CD14-positive monocyte (primary cell): ENCODE measurements around the gene G3BP2. TPM values are rescaled to one million over a fixed set of nuclear protein-coding genes. Genes with fewer than 3 reads are reported as not detected.

Experiments used
- DNase-seq, 3 donors: peaks; one replicate each; pipeline ENCODE4 v3.0.0-alpha.2; 2011 to 2022
- H2AFZ ChIP-seq: 2 replicates; pipeline ENCODE4 v1.6.0; 2012; ENCODE audit warnings: mild to moderate bottlenecking, low read depth, low read length, inconsistent platforms; ENCODE audit not compliant: insufficient read depth, poor library complexity, severe bottlenecking
- H3K27ac ChIP-seq, 2 donors: 1 replicate in 1 of 2; 2 replicates in 1 of 2; pipeline ENCODE4 v1.5.1; 2012 to 2013; ENCODE audit warnings: low read length in 2 of 2, control low read depth in 1 of 2, inconsistent platforms in 1 of 2, low read depth in 1 of 2, mild to moderate bottlenecking in 1 of 2
- H3K27me3 ChIP-seq, 2 donors: one replicate each; pipeline versions ENCODE4 v1.6.0 to v1.6.1; 2011 to 2013; ENCODE audit warnings: low read length in 2 of 2; ENCODE audit not compliant: control insufficient read depth in 2 of 2, insufficient read depth in 2 of 2
- H3K36me3 ChIP-seq, 2 donors: replicated peaks in 1 of 2; 1 replicate in 1 of 2; 2 replicates in 1 of 2; pipeline versions ENCODE4 v1.5.1 to v1.6.1; 2012 to 2013; ENCODE audit warnings: low read length in 2 of 2, control low read depth in 1 of 2, inconsistent platforms in 1 of 2, mild to moderate bottlenecking in 1 of 2; ENCODE audit not compliant: insufficient read depth in 2 of 2, control insufficient read depth in 1 of 2
- H3K4me1 ChIP-seq, 2 donors: 1 replicate in 1 of 2; 2 replicates in 1 of 2; pipeline versions ENCODE4 v1.5.1 to v1.6.1; 2012 to 2013; ENCODE audit warnings: low read length in 2 of 2, control low read depth in 1 of 2, inconsistent platforms in 1 of 2, mild to moderate bottlenecking in 1 of 2, moderate library complexity in 1 of 2; ENCODE audit not compliant: insufficient read depth in 2 of 2, control insufficient read depth in 1 of 2
- H3K4me2 ChIP-seq: replicated peaks from 2 replicates; pipeline ENCODE3; 2012; ENCODE audit warnings: low read length, moderate library complexity, mild to moderate bottlenecking; ENCODE audit not compliant: poor library complexity, severe bottlenecking; ENCODE audit errors: extremely low read depth
- H3K4me3 ChIP-seq, 3 experiments: fragments of 200-600 bp in 1 of 3; sonication (generic) in 1 of 3; replicated peaks in 1 of 3; 1 replicate in 2 of 3; 2 replicates in 1 of 3; pipeline ENCODE4 v1.5.1; 2011 to 2013; ENCODE audit warnings: low read length in 3 of 3, mild to moderate bottlenecking in 3 of 3, control low read depth in 2 of 3, low read depth in 2 of 3, inconsistent platforms in 1 of 3, moderate library complexity in 1 of 3
- H3K79me2 ChIP-seq: 2 replicates; pipeline ENCODE4 v1.6.0; 2012; ENCODE audit warnings: mild to moderate bottlenecking, control low read depth, inconsistent platforms, low read length, moderate library complexity; ENCODE audit not compliant: insufficient read depth
- H3K9ac ChIP-seq: 2 replicates; pipeline ENCODE4 v1.6.0; 2017; ENCODE audit warnings: low read length, mild to moderate bottlenecking; ENCODE audit not compliant: insufficient read depth, poor library complexity, severe bottlenecking
- H3K9me3 ChIP-seq, 2 donors: replicated peaks in 1 of 2; 1 replicate in 1 of 2; 2 replicates in 1 of 2; pipeline versions ENCODE4 v1.5.1 to v1.6.1; 2012 to 2013; ENCODE audit warnings: low read length in 2 of 2, control low read depth in 1 of 2; ENCODE audit not compliant: control insufficient read depth in 1 of 2, insufficient read depth in 1 of 2
- H4K20me1 ChIP-seq: 2 replicates; pipeline ENCODE4 v1.6.0; 2012; ENCODE audit warnings: mild to moderate bottlenecking, low read length, control low read depth, moderate library complexity; ENCODE audit not compliant: insufficient read depth
- H3K27ac Mint-ChIP-seq, 7 donors: one replicate each; pipeline ENCODE4 v1.8.0; 2020; ENCODE audit warnings: mild to moderate bottlenecking in 7 of 7, mixed read lengths in 7 of 7, moderate library complexity in 6 of 7, inconsistent platforms in 2 of 7
- H3K27me3 Mint-ChIP-seq, 3 donors: one replicate each; pipeline ENCODE4 v1.8.0; 2021 to 2022; ENCODE audit warnings: low read depth in 3 of 3, mild to moderate bottlenecking in 3 of 3, mixed read lengths in 3 of 3, moderate library complexity in 3 of 3, inconsistent platforms in 1 of 3
- H3K36me3 Mint-ChIP-seq, 2 donors: one replicate each; pipeline ENCODE4 v1.8.0; 2020; ENCODE audit warnings: mixed read lengths in 2 of 2, inconsistent platforms in 1 of 2, mild to moderate bottlenecking in 1 of 2
- H3K4me1 Mint-ChIP-seq: one replicate; pipeline ENCODE4 v1.8.0; 2020; ENCODE audit warnings: mild to moderate bottlenecking, mixed read lengths
- H3K4me3 Mint-ChIP-seq, 2 donors: one replicate each; pipeline ENCODE4 v1.8.0; 2020; ENCODE audit warnings: mild to moderate bottlenecking in 2 of 2, mixed read lengths in 2 of 2, moderate library complexity in 1 of 2
- H3K9me3 Mint-ChIP-seq, 7 donors: one replicate each; pipeline ENCODE4 v1.8.0; 2020 to 2022; ENCODE audit warnings: mixed read lengths in 7 of 7, mild to moderate bottlenecking in 6 of 7, moderate library complexity in 6 of 7, inconsistent platforms in 2 of 7
- WGBS: methylation state at CpG from one replicate; pipeline ENCODE4 v1.1.5; 2013; ENCODE audit warnings: missing lambda C conversion rate; ENCODE audit not compliant: insufficient coverage; 5-methylcytosine and 5-hydroxymethylcytosine counted together
- intact Hi-C, 2 donors: fragments of 100-400 bp; cut with micrococcal nuclease; formaldehyde crosslinking; loops; one replicate each; pipeline versions ENCODE4 v1.15.0 to v1.15.1; 2023
- polyA plus RNA-seq, 3 donors: library from polyadenylated mRNA; depleted of rRNA in 1 of 3; unstranded in 2 of 3; stranded (reverse) in 1 of 3; fragments of 300-500 nt in 2 of 3; fragments of >200 nt in 1 of 3; fragmentation: Illumina TruSeq in 2 of 3; gene quantifications; 1 replicate in 2 of 3; 2 replicates in 1 of 3; pipeline ENCODE4 v1.2.3, GENCODE V29; 2012 to 2021
- TF ChIP-seq, protein P1 (sequence below): fragments of 200-600 bp; IDR thresholded peaks from one replicate; pipeline ENCODE4 v1.8.0; 2022; ENCODE audit warnings: antibody characterized with exemption, mild to moderate bottlenecking

Gene G3BP2
- polyA plus RNA-seq, 3 donors, result 32.5 to 92.3 (median 74.2) TPM

DNA sequence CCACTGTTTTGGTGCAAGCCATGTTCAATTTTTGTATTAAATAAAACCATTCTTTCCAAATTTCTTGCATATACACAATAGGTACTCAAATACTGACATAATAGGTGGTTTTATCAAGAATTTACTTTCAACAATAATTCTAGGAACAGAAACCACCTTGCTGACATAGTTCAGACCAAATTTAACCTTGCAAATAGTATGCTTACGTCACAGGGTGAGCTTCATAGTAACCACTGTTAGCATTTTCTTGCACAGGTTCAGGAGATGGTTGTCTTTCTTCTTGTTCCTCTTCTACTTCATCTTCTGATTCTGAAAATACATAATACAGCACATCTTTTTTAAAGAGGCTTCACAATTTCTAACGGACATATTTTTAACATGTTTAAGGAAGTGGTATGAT is 17.6 kb downstream of the G3BP2 start:
- H2AFZ ChIP-seq, result no peak overlapping the region
- no CpG with 5 or more reads among the region's 2 CpGs for WGBS
- Mint-ChIP-seq H3K4me1 (no peaks in the 10 kb centered on the region), H3K9me3 (no peaks in the 10 kb centered on the region), H3K27me3 (no peaks in the 10 kb centered on the region), H3K36me3 (peaks cover 65 to 74% of the 10 kb centered on the region in 2 donors), H3K4me3 (no peak overlapping the region), H3K27ac (no peak overlapping the region)
- no peak overlapping the region for H3K4me3 ChIP-seq
- TF ChIP-seq, protein P1, sequence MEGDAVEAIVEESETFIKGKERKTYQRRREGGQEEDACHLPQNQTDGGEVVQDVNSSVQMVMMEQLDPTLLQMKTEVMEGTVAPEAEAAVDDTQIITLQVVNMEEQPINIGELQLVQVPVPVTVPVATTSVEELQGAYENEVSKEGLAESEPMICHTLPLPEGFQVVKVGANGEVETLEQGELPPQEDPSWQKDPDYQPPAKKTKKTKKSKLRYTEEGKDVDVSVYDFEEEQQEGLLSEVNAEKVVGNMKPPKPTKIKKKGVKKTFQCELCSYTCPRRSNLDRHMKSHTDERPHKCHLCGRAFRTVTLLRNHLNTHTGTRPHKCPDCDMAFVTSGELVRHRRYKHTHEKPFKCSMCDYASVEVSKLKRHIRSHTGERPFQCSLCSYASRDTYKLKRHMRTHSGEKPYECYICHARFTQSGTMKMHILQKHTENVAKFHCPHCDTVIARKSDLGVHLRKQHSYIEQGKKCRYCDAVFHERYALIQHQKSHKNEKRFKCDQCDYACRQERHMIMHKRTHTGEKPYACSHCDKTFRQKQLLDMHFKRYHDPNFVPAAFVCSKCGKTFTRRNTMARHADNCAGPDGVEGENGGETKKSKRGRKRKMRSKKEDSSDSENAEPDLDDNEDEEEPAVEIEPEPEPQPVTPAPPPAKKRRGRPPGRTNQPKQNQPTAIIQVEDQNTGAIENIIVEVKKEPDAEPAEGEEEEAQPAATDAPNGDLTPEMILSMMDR, result no peak
- DNase-seq, result no peak
- no peak overlapping the region for H3K27ac ChIP-seq
- peaks cover 46% of the 10 kb centered on the region for H3K79me2 ChIP-seq
- H4K20me1 ChIP-seq, result peaks cover 45% of the 10 kb centered on the region
- peaks cover 86 to 100% of the 10 kb centered on the region in 2 donors for H3K36me3 ChIP-seq
- intact Hi-C loops, result no loop called here
- H3K27me3 ChIP-seq, result no peaks in the 10 kb centered on the region
- H3K9me3 ChIP-seq, result no peaks in the 10 kb centered on the region
- H3K9ac ChIP-seq, result no peak overlapping the region
- H3K4me1 ChIP-seq, result no peaks in the 10 kb centered on the region
- no peak overlapping the region for H3K4me2 ChIP-seq

DNA sequence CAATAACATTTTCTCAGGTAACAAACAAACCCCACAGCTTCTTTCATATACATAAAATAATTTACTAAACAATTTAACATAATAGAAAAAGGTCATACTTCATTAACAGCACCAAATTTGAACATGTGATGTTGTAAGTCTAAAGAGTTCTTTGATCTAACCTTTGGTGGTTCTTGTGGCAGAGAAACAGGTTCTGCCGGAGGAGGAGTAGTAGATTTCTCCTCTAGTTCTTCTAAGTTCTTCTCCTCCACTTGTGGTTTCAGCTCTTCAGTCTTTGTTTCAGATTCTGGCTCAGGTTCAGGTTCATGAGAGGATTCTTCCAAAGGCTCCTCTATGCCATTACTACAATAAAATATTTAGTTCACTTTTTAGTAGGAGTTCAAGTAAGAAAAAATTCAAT is 18.3 kb downstream of the G3BP2 start:
- Mint-ChIP-seq H3K27ac (no peak overlapping the region), H3K27me3 (no peaks in the 10 kb centered on the region), H3K36me3 (peaks cover 68 to 80% of the 10 kb centered on the region in 2 donors), H3K9me3 (no peaks in the 10 kb centered on the region), H3K4me3 (no peak overlapping the region), H3K4me1 (no peaks in the 10 kb centered on the region)
- intact Hi-C loops, result no loop called here
- no peak overlapping the region for H3K4me2 ChIP-seq
- H4K20me1 ChIP-seq, result peaks cover 39% of the 10 kb centered on the region
- no peaks in the 10 kb centered on the region for H3K27me3 ChIP-seq
- no peak overlapping the region for H3K4me3 ChIP-seq
- DNase-seq, result no peak
- no peak overlapping the region for H3K9ac ChIP-seq
- no peaks in the 10 kb centered on the region for H3K4me1 ChIP-seq
- no peak overlapping the region for H2AFZ ChIP-seq
- H3K9me3 ChIP-seq, result no peaks in the 10 kb centered on the region
- TF ChIP-seq, protein P1, result no peak
- H3K27ac ChIP-seq, result no peak overlapping the region
- H3K36me3 ChIP-seq, result peaks cover 81 to 100% of the 10 kb centered on the region in 2 donors
- peaks cover 46% of the 10 kb centered on the region for H3K79me2 ChIP-seq
- WGBS, result no CpG with 5 or more reads among the region's 1 CpG
